HUES48 (cell line): ENCODE results near the gene NOL4.

Experiments used
- H3K27ac ChIP-seq: one replicate; pipeline ENCODE4 v1.7.0; 2013; ENCODE audit warnings: low read depth, low read length, inconsistent platforms
- H3K27me3 ChIP-seq: 2 replicates; pipeline ENCODE4 v1.6.1; 2013; ENCODE audit warnings: mild to moderate bottlenecking, low read length; ENCODE audit not compliant: control insufficient read depth, insufficient read depth
- H3K36me3 ChIP-seq: 2 replicates; pipeline ENCODE4 v1.6.1; 2013; ENCODE audit warnings: low read length; ENCODE audit not compliant: control insufficient read depth, insufficient read depth
- H3K4me1 ChIP-seq: 2 replicates; pipeline ENCODE4 v1.6.1; 2013; ENCODE audit warnings: mild to moderate bottlenecking, low read length; ENCODE audit not compliant: control insufficient read depth, insufficient read depth
- H3K4me3 ChIP-seq: 2 replicates; pipeline ENCODE4 v1.5.1; 2013; ENCODE audit warnings: mild to moderate bottlenecking, low read depth, low read length
- H3K9ac ChIP-seq: 2 replicates; pipeline ENCODE4 v1.6.1; 2013; ENCODE audit warnings: mild to moderate bottlenecking, low read depth, low read length, moderate library complexity
- H3K9me3 ChIP-seq: 2 replicates; pipeline ENCODE4 v1.6.1; 2013; ENCODE audit warnings: low read length; ENCODE audit not compliant: control insufficient read depth, insufficient read depth

The NOL4 gene

GRCh38 chr18:34189656-34190435 is 34.9 kb downstream of the NOL4 start:
- H3K4me3 ChIP-seq = no peak overlapping the region
- H3K27me3 ChIP-seq = no peaks in the 10 kb centered on the region
- no peak overlapping the region for H3K27ac ChIP-seq
- no peaks in the 10 kb centered on the region for H3K36me3 ChIP-seq
- H3K9me3 ChIP-seq = no peaks in the 10 kb centered on the region
- H3K9ac ChIP-seq = no peak overlapping the region
- H3K4me1 ChIP-seq = no peaks in the 10 kb centered on the region
